A204.1 (cell line): ENCODE results near the gene PTK6.
"Not testable (repeated sequence)": the region's sequence is repeated elsewhere in the genome, so short reads cannot be mapped to it uniquely, and the experiment has no call there.

Experiments
- FAIRE-seq: peaks from 2 replicates; lab custom pipeline; 2012; peaks lifted over from hg19 to GRCh38; lab: Jason Lieb, UNC

Gene PTK6

GRCh38 chr20:63529180-63529860 lies 7.9 kb downstream of the PTK6 start:
- FAIRE-seq: no peak

GRCh38 chr20:63527184-63527583 lies 10.0 kb downstream of the PTK6 start:
- no peak for FAIRE-seq

- no peak for FAIRE-seq
These were observed 11.2 kb downstream of the PTK6 start for GRCh38 chr20:63525971-63526370.

- no peak for FAIRE-seq
These were observed 12.0 kb downstream of the PTK6 start for GRCh38 chr20:63525185-63525584.

- no peak for FAIRE-seq
These were observed 14.1 kb downstream of the PTK6 start for GRCh38 chr20:63522981-63523611.

GRCh38 chr20:63522091-63522868 lies 14.9 kb downstream of the PTK6 start:
- FAIRE-seq: no peak

- no peak for FAIRE-seq
These were observed 15.6 kb downstream of the PTK6 start for GRCh38 chr20:63521602-63522001.

- FAIRE-seq: no peak
These were observed 16.1 kb downstream of the PTK6 start for GRCh38 chr20:63520934-63521601.

- FAIRE-seq: no peak
These were observed 16.7 kb downstream of the PTK6 start, which contains the start of gene PPDPF for GRCh38 chr20:63520504-63520933. Gene PPDPF (plus strand): TSS chr20:63520765. CDS start chr20:63521309, 544 bp downstream.

GRCh38 chr20:63519668-63520503 lies 17.3 kb downstream of the PTK6 start:
- FAIRE-seq: no peak

GRCh38 chr20:63518946-63519667 lies 18.1 kb downstream of the PTK6 start:
- FAIRE-seq: no peak

- no peak for FAIRE-seq
These were observed 18.8 kb downstream of the PTK6 start for GRCh38 chr20:63518351-63518861.

GRCh38 chr20:63517376-63518309 lies 19.5 kb downstream of the PTK6 start:
- FAIRE-seq: no peak

- FAIRE-seq: not testable (repeated sequence)
These were observed 22.7 kb downstream of the PTK6 start for GRCh38 chr20:63514520-63514919.

- FAIRE-seq: no peak
These were observed 24.0 kb downstream of the PTK6 start for GRCh38 chr20:63513207-63513606.

GRCh38 chr20:63509088-63509564 lies 28.1 kb downstream of the PTK6 start:
- FAIRE-seq: no peak

- no peak for FAIRE-seq
These were observed 29.0 kb downstream of the PTK6 start for GRCh38 chr20:63508072-63508768.

GRCh38 chr20:63507083-63507743 lies 30.0 kb downstream of the PTK6 start:
- no peak for FAIRE-seq
